Astrocyte (in vitro differentiated cells and primary cell): ENCODE results near the gene FAM221A. TPM values are rescaled to one million over a fixed set of nuclear protein-coding genes. Genes with fewer than 3 reads are reported as not detected.

Experiments
- DNase-seq: peaks from one replicate; pipeline ENCODE4 v3.0.0-alpha.2; 2010; ENCODE audit warnings: low read depth
- FAIRE-seq: peaks from 2 replicates; lab custom pipeline; 2011; peaks lifted over from hg19 to GRCh38; lab: Jason Lieb, UNC
- H2AFZ ChIP-seq: 2 replicates; pipeline ENCODE4 v1.6.0; 2012; ENCODE audit warnings: low read depth, low read length, inconsistent platforms
- H3K27ac ChIP-seq: 2 replicates; pipeline ENCODE4 v1.5.1; 2011; ENCODE audit warnings: low read depth, low read length, inconsistent platforms
- H3K27me3 ChIP-seq: 2 replicates; pipeline ENCODE4 v1.6.0; 2011; ENCODE audit warnings: low read length, inconsistent platforms; ENCODE audit not compliant: insufficient read depth
- H3K36me3 ChIP-seq: 2 replicates; pipeline ENCODE4 v1.5.1; 2011; ENCODE audit warnings: low read length, inconsistent platforms; ENCODE audit not compliant: insufficient read depth
- H3K4me1 ChIP-seq: 2 replicates; pipeline ENCODE4 v1.5.1; 2011; ENCODE audit warnings: low read length, inconsistent platforms; ENCODE audit not compliant: insufficient read depth
- H3K4me2 ChIP-seq: 2 replicates; pipeline ENCODE4 v1.6.0; 2012; ENCODE audit warnings: low read length, inconsistent platforms
- H3K4me3 ChIP-seq: 2 replicates; pipeline ENCODE4 v1.5.1; 2011; ENCODE audit warnings: low read depth, mild to moderate bottlenecking, low read length, inconsistent platforms; ENCODE audit not compliant: insufficient read depth
- H3K79me2 ChIP-seq: 2 replicates; pipeline ENCODE4 v1.6.0; 2012; ENCODE audit warnings: mild to moderate bottlenecking, low read length, inconsistent platforms; ENCODE audit not compliant: insufficient read depth
- H3K9ac ChIP-seq: 2 replicates; pipeline ENCODE4 v1.6.0; 2012; ENCODE audit warnings: mild to moderate bottlenecking, low read length, inconsistent platforms
- H3K9me3 ChIP-seq: 2 replicates; pipeline ENCODE4 v1.5.1; 2012; ENCODE audit warnings: low read depth, mild to moderate bottlenecking, low read length, inconsistent platforms; ENCODE audit not compliant: insufficient read depth
- H4K20me1 ChIP-seq: 2 replicates; pipeline ENCODE4 v1.6.0; 2012; ENCODE audit warnings: low read length, inconsistent platforms; ENCODE audit not compliant: insufficient read depth
- H3K27ac Mint-ChIP-seq: one replicate; pipeline ENCODE4 v1.8.0; 2021; ENCODE audit warnings: mild to moderate bottlenecking, mixed read lengths; ENCODE audit not compliant: unreplicated experiment
- H3K27me3 Mint-ChIP-seq: one replicate; pipeline ENCODE4 v1.8.0; 2021; ENCODE audit warnings: low read depth, mixed read lengths; ENCODE audit not compliant: unreplicated experiment
- H3K36me3 Mint-ChIP-seq: one replicate; pipeline ENCODE4 v1.8.0; 2021; ENCODE audit warnings: low read depth, mixed read lengths; ENCODE audit not compliant: unreplicated experiment
- H3K4me1 Mint-ChIP-seq: one replicate; pipeline ENCODE4 v1.8.0; 2021; ENCODE audit warnings: low read depth, mixed read lengths; ENCODE audit not compliant: unreplicated experiment
- H3K4me3 Mint-ChIP-seq: one replicate; pipeline ENCODE4 v1.8.0; 2021; ENCODE audit warnings: mild to moderate bottlenecking, moderate library complexity, mixed read lengths; ENCODE audit not compliant: unreplicated experiment
- H3K9me3 Mint-ChIP-seq: one replicate; pipeline ENCODE4 v1.8.0; 2021; ENCODE audit warnings: mild to moderate bottlenecking, mixed read lengths; ENCODE audit not compliant: unreplicated experiment
- EZH2 ChIP-seq: IDR thresholded peaks from 2 replicates; pipeline ENCODE4 v1.6.1; 2012; ENCODE audit warnings: mild to moderate bottlenecking, low read length, inconsistent platforms; ENCODE audit not compliant: insufficient read depth
- total RNA-seq: library from RNA; stranded (reverse); gene quantifications from 2 replicates; pipeline ENCODE4 v1.2.1, GENCODE V29; 2021
- TF ChIP-seq, protein P1 (sequence below): IDR thresholded peaks from 2 replicates; pipeline ENCODE4 v1.5.1; 2011; ENCODE audit warnings: low read depth, mild to moderate bottlenecking, inconsistent platforms, low read length, moderate library complexity; ENCODE audit not compliant: insufficient read depth

The FAM221A gene
- total RNA-seq, 1 donor from 2014 or later, result 3.0 TPM

DNA sequence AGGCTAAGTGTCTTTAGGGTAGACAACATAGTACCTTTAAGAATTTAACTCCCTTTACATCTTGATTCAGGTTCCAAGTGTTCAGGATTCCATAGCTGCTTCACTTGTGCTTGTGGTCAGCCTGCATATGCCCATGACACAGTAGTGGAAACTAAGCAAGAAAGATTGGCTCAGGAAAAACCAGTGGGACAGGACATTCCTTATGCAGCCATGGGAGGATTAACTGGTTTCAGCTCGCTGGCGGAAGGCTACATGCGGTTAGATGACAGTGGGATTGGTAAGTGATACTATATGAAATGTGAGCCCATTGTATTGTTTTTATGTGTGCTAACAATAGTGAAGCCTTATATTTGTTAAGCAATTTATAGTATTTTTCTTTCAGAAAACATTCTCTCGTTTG, 11.3 kb downstream of the FAM221A start:
- Histone ChIP-seq H3K36me3 (no peaks in the 10 kb centered on the region), H3K9me3 (no peaks in the 10 kb centered on the region), H3K4me3 (no peak overlapping the region), H2AFZ (no peak overlapping the region), H3K27ac (no peak overlapping the region), H3K4me2 (no peak overlapping the region), H4K20me1 (no peaks in the 10 kb centered on the region), H3K9ac (no peak overlapping the region), H3K27me3 (no peaks in the 10 kb centered on the region), H3K79me2 (no peaks in the 10 kb centered on the region), H3K4me1 (peaks cover under 1% of the 10 kb centered on the region)
- Mint-ChIP-seq H3K27me3 (no peaks in the 10 kb centered on the region), H3K4me1 (peaks cover 8% of the 10 kb centered on the region), H3K27ac (peak overlapping the region; percentile 77), H3K9me3 (no peaks in the 10 kb centered on the region), H3K36me3 (no peaks in the 10 kb centered on the region), H3K4me3 (no peak overlapping the region)
- DNase-seq (peak; percentile 75), FAIRE-seq (no peak)
- TF ChIP-seq EZH2, result no peak
- TF ChIP-seq, protein P1, sequence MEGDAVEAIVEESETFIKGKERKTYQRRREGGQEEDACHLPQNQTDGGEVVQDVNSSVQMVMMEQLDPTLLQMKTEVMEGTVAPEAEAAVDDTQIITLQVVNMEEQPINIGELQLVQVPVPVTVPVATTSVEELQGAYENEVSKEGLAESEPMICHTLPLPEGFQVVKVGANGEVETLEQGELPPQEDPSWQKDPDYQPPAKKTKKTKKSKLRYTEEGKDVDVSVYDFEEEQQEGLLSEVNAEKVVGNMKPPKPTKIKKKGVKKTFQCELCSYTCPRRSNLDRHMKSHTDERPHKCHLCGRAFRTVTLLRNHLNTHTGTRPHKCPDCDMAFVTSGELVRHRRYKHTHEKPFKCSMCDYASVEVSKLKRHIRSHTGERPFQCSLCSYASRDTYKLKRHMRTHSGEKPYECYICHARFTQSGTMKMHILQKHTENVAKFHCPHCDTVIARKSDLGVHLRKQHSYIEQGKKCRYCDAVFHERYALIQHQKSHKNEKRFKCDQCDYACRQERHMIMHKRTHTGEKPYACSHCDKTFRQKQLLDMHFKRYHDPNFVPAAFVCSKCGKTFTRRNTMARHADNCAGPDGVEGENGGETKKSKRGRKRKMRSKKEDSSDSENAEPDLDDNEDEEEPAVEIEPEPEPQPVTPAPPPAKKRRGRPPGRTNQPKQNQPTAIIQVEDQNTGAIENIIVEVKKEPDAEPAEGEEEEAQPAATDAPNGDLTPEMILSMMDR, result no peak

DNA sequence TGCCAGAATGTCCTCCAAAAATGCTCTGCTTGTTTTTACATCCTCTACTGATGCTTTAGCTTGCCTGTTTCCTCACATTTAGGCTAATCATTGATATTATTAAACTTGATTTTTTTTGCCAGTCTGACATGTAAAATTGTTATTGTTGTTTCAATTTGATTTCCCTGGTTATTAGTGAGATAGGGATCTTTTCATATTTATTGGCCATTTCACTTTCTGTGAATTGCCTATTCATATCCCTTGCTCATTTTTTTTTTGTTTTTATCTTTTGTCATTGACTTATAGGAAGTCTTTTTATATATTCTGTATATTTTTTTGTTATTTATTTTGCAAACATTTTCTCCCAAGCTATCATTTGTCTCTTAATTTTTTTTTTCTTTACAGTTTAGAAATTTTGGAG, 13.2 kb downstream of the FAM221A start:
- H3K27me3 Mint-ChIP-seq, result no peaks in the 10 kb centered on the region

DNA sequence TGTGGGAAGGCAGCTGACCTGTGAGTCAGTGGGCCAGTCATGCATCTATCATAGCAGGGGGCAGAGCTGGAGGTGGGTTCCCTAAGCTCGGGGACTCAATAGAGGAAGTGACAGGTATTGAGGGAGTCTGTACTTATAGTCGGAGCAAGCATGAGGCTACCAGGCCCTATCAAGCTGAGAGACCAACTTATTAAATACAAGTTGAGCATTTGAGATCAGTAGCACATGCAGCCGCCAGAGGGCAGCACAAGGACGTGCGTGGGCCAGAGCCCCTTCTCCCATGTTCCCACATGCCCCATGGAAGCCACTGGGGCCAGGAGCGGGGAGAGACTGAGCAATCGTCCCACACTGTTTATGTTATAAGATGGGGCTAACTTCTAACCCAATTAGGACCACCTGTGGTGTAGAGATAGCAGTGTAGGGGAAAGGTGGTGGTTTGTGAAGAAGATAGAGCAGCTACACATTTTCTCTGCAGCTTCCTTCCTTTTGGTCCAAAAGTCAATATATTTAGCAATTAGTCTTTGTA, 17.0 kb downstream of the FAM221A start:
- Mint-ChIP-seq H3K27me3 (no peaks in the 10 kb centered on the region), H3K9me3 (no peaks in the 10 kb centered on the region)
- FAIRE-seq, result no peak

More for the DNA sequence above, 13.2 kb downstream of the FAM221A start:
- FAIRE-seq, result no peak
- H3K36me3 Mint-ChIP-seq, result no peaks in the 10 kb centered on the region
- Histone ChIP-seq H2AFZ (no peak overlapping the region), H3K79me2 (no peaks in the 10 kb centered on the region), H3K4me3 (no peak overlapping the region), H3K9me3 (no peaks in the 10 kb centered on the region), H3K27ac (no peak overlapping the region), H3K9ac (no peak overlapping the region), H3K4me2 (no peak overlapping the region), H3K4me1 (peaks cover 9% of the 10 kb centered on the region), H3K36me3 (no peaks in the 10 kb centered on the region), H3K27me3 (no peaks in the 10 kb centered on the region), H4K20me1 (no peaks in the 10 kb centered on the region)
- H3K4me1 Mint-ChIP-seq, result peaks cover 14% of the 10 kb centered on the region
- H3K4me3 Mint-ChIP-seq, result no peak overlapping the region
- no peak for DNase-seq
- H3K27ac Mint-ChIP-seq, result no peak overlapping the region
- no peaks in the 10 kb centered on the region for H3K9me3 Mint-ChIP-seq
- no peak for TF ChIP-seq EZH2
- TF ChIP-seq, protein P1, result no peak

More for the DNA sequence above, 17.0 kb downstream of the FAM221A start:
- peak overlapping the region; percentile 33 for H3K4me2 ChIP-seq
- H3K4me1 Mint-ChIP-seq, result peaks cover 6% of the 10 kb centered on the region
- TF ChIP-seq EZH2, result no peak
- TF ChIP-seq, protein P1, result peak; percentile 49
- no peaks in the 10 kb centered on the region for H4K20me1 ChIP-seq
- peaks cover 9% of the 10 kb centered on the region for H3K4me1 ChIP-seq
- H2AFZ ChIP-seq, result peak overlapping the region; percentile 44
- no peaks in the 10 kb centered on the region for H3K36me3 Mint-ChIP-seq
- peak overlapping the region; percentile 37 for H3K27ac Mint-ChIP-seq
- H3K4me3 ChIP-seq, result no peak overlapping the region
- no peak overlapping the region for H3K9ac ChIP-seq
- DNase-seq, result peak; percentile 14
- H3K79me2 ChIP-seq, result no peaks in the 10 kb centered on the region
- H3K36me3 ChIP-seq, result no peaks in the 10 kb centered on the region
- H3K27me3 ChIP-seq, result no peaks in the 10 kb centered on the region
- no peak overlapping the region for H3K4me3 Mint-ChIP-seq
- H3K27ac ChIP-seq, result peak overlapping the region; percentile 1
- H3K9me3 ChIP-seq, result no peaks in the 10 kb centered on the region
